Activated T-cell treated with anti-CD3 and anti-CD28 coated beads, Interleukin-2, amount 50 U/mL, for 72 hours (primary cell): ENCODE results near the gene UCP2. TPM values are rescaled to one million over a fixed set of nuclear protein-coding genes. Genes with fewer than 3 reads are reported as not detected.

Experiments used
- ATAC-seq, 2 donors: fragments of 150-1000 bp; cut with Tn5 transposase; replicated peaks in 1 of 2; 2 replicates each; pipeline ENCODE4 v1.10.0; 2021; ENCODE audit warnings: moderate library complexity in 2 of 2, mild to moderate bottlenecking in 1 of 2
- DNase-seq, 2 donors: peaks; one replicate each; pipeline ENCODE4 v3.0.0; 2021 to 2022; ENCODE audit warnings: mixed read lengths in 1 of 2
- H3K27ac Mint-ChIP-seq: one replicate; pipeline ENCODE4 v1.8.0; 2022; ENCODE audit warnings: mild to moderate bottlenecking, moderate library complexity, mixed read lengths
- H3K27me3 Mint-ChIP-seq: one replicate; pipeline ENCODE4 v1.8.0; 2022; ENCODE audit warnings: low read depth, mixed read lengths
- H3K36me3 Mint-ChIP-seq, 2 donors: one replicate each; pipeline ENCODE4 v1.8.0; 2022; ENCODE audit warnings: mixed read lengths in 2 of 2, mild to moderate bottlenecking in 1 of 2; ENCODE audit not compliant: insufficient read depth in 2 of 2
- H3K4me1 Mint-ChIP-seq: one replicate; pipeline ENCODE4 v1.8.0; 2022; ENCODE audit warnings: low read depth, mixed read lengths
- H3K4me3 Mint-ChIP-seq, 2 donors: one replicate each; pipeline ENCODE4 v1.8.0; 2022; ENCODE audit warnings: mild to moderate bottlenecking in 2 of 2, mixed read lengths in 2 of 2, moderate library complexity in 2 of 2
- H3K9me3 Mint-ChIP-seq, 2 donors: one replicate each; pipeline ENCODE4 v1.8.0; 2022; ENCODE audit warnings: mixed read lengths in 2 of 2
- total RNA-seq, 2 donors: library from RNA; stranded (reverse); gene quantifications; one replicate each; pipeline ENCODE4 v1.2.3, GENCODE V29; 2022

Gene UCP2
- total RNA-seq, 2 donors from 2014 or later, result 152 to 198 TPM

DNA sequence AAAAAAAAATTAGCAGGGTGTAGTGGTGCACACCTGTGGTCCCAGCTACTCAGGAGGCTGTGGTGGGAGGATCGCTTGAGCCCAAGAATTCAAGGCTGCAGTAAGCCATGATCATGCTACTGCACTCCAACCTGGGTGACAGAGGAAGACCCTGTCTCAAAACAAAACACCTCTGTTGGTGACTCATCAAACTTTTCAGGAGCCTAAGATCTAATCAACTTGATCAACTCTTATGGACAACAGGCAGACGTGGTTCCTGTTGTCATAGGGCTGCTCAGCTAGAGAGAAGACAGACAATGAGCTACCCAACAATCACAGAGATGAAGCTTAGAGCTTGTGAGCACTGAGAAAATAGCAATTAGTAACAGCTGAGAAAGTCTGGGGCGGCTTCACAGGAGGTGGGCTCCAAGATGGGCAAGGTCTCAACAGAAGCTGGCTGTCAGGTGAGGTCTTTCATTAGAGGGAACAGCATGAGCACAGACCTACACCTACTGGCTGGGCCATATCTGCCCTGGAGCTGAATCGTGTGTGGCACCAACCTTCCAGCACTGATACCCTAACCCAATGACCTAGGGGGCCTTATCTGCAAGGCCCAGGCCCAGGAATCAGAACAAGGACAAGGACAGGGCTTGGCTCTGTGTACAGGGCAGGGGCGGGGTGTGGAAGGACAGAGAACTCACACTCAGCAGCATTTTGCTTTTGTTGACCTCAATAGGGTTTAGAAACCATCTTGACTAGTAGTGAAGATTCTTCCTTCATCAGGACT, 33.5 kb upstream of the UCP2 start:
- Mint-ChIP-seq H3K27ac (no peak overlapping the region), H3K4me3 (peak overlapping the region in 1 of 2 donors; percentile 7), H3K9me3 (no peaks in the 10 kb centered on the region), H3K27me3 (no peaks in the 10 kb centered on the region), H3K36me3 (peaks cover 2 to 14% of the 10 kb centered on the region in 2 donors), H3K4me1 (peaks cover 58% of the 10 kb centered on the region)
- no peak for DNase-seq
- ATAC-seq, result no peak

DNA sequence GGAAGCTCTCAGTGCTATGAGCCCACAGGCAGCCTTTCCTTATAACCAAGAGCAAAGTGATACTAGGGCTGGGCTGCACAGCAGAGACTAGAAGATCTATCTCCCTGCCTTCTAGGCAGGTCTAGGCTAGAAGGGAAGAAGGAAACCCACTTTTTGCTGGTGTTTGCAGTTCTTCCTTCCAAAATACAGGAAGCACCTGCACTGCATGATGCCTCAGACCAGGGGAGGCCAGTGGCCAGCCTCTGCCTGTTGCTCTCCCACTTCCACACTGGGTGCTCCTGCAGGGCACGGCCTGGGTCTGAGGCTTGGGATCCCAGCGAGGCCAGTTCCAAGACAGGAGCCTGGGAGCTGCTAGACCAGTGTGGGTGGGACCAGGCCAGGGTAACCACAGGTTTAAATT, 32.2 kb upstream of the UCP2 start:
- DNase-seq, result no peak
- H3K4me1 Mint-ChIP-seq, result peaks cover 70% of the 10 kb centered on the region
- no peaks in the 10 kb centered on the region for H3K9me3 Mint-ChIP-seq
- ATAC-seq, result no peak
- no peaks in the 10 kb centered on the region for H3K27me3 Mint-ChIP-seq
- peaks cover 2 to 14% of the 10 kb centered on the region in 2 donors for H3K36me3 Mint-ChIP-seq
- H3K27ac Mint-ChIP-seq, result no peak overlapping the region
- no peak overlapping the region for H3K4me3 Mint-ChIP-seq

DNA sequence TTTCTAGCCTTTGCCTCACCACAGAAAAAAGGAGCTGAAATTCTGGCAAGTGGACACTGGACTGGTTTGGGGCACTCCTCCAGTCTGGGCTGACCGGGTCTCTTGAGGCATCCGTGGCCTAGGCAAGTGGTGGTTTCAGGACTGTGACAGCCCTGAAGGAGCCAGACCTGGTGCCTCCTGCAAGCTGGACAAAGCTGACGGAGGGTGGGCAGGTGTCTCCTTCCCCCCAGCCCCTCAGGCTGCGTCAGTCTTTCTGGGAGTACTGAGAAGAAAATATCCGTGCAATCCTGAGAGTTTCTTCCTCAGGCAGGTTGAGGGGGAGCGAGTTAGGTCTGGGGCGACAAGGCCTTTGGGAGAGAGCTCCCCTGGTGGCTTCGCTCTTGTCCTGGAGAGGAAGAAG, 30.5 kb upstream of the UCP2 start:
- ATAC-seq (no peak), DNase-seq (no peak)
- no peaks in the 10 kb centered on the region for H3K9me3 Mint-ChIP-seq
- H3K27me3 Mint-ChIP-seq, result no peaks in the 10 kb centered on the region
- peaks cover 2 to 14% of the 10 kb centered on the region in 2 donors for H3K36me3 Mint-ChIP-seq
- H3K4me1 Mint-ChIP-seq, result peaks cover 88% of the 10 kb centered on the region
- H3K27ac Mint-ChIP-seq, result no peak overlapping the region
- no peak overlapping the region for H3K4me3 Mint-ChIP-seq

GRCh38 chr11:74012074-74012809, 29.6 kb upstream of the UCP2 start:
- Mint-ChIP-seq H3K36me3 (peaks cover 2 to 12% of the 10 kb centered on the region in 2 donors), H3K4me3 (peak overlapping the region; percentile 71 to 82), H3K27me3 (no peaks in the 10 kb centered on the region), H3K4me1 (peaks cover 94% of the 10 kb centered on the region), H3K9me3 (no peaks in the 10 kb centered on the region), H3K27ac (peak overlapping the region; percentile 86)
- ATAC-seq (no peak), DNase-seq (peak in 1 of 2 donors; percentile 41)

DNA sequence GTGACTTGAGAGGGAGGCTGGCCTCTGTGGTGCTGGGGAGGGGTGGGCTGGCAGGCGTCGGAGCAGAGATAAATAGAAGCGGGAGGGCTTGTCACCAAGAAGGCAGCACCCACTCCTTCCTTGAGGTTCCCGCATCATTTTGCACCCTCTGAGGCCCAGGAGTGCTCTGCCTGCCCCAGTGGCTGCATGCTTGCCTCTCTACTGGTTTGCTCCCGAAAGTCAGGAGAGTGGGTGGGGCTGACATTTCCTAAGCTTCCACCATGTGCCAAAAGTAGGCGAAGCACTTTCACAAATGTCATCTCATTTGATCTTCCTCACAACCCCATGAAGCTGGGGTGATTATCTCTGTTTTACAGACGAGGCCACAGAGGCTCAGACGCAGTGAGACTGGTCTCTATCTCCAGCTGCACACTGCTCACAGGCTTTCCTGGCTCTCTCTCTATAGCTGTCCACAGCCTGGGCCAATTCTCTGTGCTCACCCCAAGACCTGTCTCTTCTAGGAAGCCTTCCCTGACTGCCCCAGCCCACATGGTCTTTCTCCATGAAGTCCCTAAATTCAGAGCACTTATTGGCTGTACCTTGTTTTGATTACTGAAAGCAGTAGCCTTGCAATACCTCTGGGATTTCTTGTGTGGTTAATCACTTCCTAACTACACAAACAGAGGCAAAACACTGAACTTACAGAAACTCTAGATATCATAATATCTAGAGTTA, 28.9 kb upstream of the UCP2 start:
- DNase-seq (peak; percentile 64 to 82), ATAC-seq (peak; percentile 87 to 89)
- Mint-ChIP-seq H3K9me3 (no peaks in the 10 kb centered on the region), H3K4me3 (peak overlapping the region; percentile 71 to 82), H3K27me3 (no peaks in the 10 kb centered on the region), H3K4me1 (peaks cover 92% of the 10 kb centered on the region), H3K36me3 (peaks cover 2 to 5% of the 10 kb centered on the region in 2 donors), H3K27ac (peak overlapping the region; percentile 86)

DNA sequence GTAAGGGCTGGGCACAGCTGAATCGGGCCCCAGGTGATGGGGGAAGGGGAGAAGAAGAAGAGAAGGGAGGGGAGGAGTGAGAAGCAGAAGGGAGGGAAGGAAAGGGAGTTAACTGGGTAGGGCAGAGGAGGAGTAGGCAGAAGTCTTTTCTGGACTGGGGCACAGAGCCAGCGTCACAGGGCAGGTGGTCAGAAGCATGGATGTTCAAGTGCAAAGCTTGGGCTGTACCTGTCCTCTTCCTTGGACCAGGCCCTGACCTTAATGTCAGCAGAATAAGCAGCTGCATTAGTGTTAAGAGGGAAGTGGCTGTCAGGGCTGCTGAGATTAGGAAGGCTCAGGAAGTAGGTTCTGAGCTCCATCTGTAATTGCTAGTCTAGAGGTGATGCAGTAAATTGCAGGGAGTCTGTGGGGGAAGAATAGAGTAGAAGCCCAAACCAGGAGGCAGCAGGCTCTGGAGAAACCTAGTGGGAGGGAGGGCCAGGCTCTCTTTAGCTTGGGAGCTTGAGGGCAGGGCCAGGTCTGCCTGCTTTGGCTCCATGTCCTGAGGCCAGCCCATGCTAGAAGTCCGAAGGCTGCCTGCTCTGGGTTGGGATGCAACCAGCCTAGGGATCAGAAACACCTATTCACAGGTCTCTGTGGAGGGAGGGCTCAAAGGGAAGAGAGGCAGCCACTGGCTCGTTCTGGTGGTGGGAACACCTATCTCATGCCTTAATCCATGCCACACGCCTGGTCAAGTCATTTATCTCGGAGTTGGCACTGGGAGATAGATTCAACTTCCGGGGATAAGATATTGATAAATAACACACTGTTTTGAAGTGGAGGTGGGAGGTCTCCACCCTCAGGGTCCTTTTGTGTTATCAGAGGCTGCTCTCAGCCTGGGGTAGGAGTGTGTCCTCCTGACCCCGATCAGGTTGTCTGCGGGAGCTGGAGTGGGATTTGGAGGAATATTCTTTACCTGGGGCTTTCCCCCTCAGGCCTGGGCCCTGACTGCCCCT, 28.0 kb upstream of the UCP2 start:
- peak overlapping the region; percentile 86 for H3K27ac Mint-ChIP-seq
- H3K36me3 Mint-ChIP-seq, result no peaks in the 10 kb centered on the region
- DNase-seq, result no peak
- peaks cover 92% of the 10 kb centered on the region for H3K4me1 Mint-ChIP-seq
- H3K9me3 Mint-ChIP-seq, result no peaks in the 10 kb centered on the region
- peak overlapping the region; percentile 71 to 82 for H3K4me3 Mint-ChIP-seq
- no peaks in the 10 kb centered on the region for H3K27me3 Mint-ChIP-seq
- ATAC-seq, result no peak

GRCh38 chr11:74009675-74010305, 27.1 kb upstream of the UCP2 start:
- Mint-ChIP-seq H3K9me3 (no peaks in the 10 kb centered on the region), H3K27ac (peak overlapping the region; percentile 86), H3K4me3 (peak overlapping the region; percentile 71 to 82), H3K36me3 (no peaks in the 10 kb centered on the region), H3K27me3 (no peaks in the 10 kb centered on the region), H3K4me1 (peaks cover 92% of the 10 kb centered on the region)
- ATAC-seq (no peak), DNase-seq (no peak)

DNA sequence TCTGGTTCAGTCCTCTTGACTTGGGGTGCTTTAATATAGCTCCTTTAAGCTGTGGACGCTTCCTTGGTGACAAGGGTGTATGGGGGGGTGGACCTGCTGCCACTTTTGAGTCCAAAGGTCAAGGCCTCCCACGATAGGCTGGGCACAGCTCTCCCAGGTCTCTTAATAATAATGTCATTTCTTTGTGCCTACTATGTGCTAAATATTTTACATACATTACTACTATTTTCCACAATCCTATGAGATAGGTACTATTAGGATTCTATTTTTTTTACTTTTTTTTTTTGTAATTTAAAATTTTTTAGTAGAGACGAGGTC, 26.5 kb upstream of the UCP2 start:
- Mint-ChIP-seq H3K27me3 (no peaks in the 10 kb centered on the region), H3K4me1 (peaks cover 93% of the 10 kb centered on the region), H3K4me3 (no peak overlapping the region), H3K27ac (peak overlapping the region; percentile 43), H3K9me3 (no peaks in the 10 kb centered on the region), H3K36me3 (no peaks in the 10 kb centered on the region)
- DNase-seq, result no peak
- no peak for ATAC-seq

- Mint-ChIP-seq H3K27ac (peak within 1 kb of the TSS; percentile 86), H3K36me3 (no peaks in the 10 kb centered on the region), H3K4me1 (peaks cover 93% of the 10 kb centered on the region), H3K27me3 (no peaks in the 10 kb centered on the region), H3K4me3 (peak within 1 kb of the TSS; percentile 71 to 82), H3K9me3 (no peaks in the 10 kb centered on the region)
- no peak for ATAC-seq
- no peak for DNase-seq
Observed at GRCh38 chr11:74008373-74009229, 26.0 kb upstream of the UCP2 start, which contains the start of gene UCP3. Gene UCP3 (minus strand): TSS chr11:74009085. CDS start chr11:74007042, 2,043 bp downstream.

GRCh38 chr11:74007691-74008372, 25.2 kb upstream of the UCP2 start:
- H3K36me3 Mint-ChIP-seq, result peaks cover 0 to 2% of the 10 kb centered on the region in 2 donors
- H3K4me1 Mint-ChIP-seq, result peaks cover 88% of the 10 kb centered on the region
- no peaks in the 10 kb centered on the region for H3K9me3 Mint-ChIP-seq
- no peaks in the 10 kb centered on the region for H3K27me3 Mint-ChIP-seq
- H3K4me3 Mint-ChIP-seq, result no peak overlapping the region
- peak overlapping the region; percentile 24 for H3K27ac Mint-ChIP-seq
- DNase-seq (no peak), ATAC-seq (no peak)

DNA sequence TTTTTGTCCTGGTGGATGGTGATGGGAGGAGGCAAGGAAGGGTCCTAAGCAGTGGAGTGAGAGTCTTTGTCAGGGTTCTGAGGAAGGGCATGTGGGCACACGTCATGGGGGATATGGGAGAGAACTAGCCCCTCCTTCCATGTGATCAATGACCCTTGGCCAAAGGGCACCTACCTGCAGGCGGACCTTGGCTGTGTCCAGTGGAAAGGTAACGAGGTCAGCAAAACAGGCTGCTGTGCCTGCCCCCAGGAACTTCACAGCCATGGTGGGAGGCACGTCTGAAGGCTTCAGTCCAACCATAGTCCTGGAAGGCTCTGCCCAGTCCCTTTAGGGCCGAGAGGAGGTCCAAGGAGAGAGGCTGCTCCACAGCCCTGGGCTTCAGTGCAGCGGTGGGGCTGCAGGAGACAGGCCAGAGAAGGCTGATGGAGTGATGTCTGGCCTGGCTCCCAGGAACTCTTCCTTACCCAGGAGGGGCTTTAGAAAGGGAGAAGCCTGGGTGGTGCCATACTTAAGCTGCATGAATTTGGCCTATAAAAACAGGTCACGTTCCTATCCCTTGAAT, 24.2 kb upstream of the UCP2 start:
- no peak overlapping the region for H3K27ac Mint-ChIP-seq
- no peak for DNase-seq
- no peaks in the 10 kb centered on the region for H3K9me3 Mint-ChIP-seq
- H3K4me3 Mint-ChIP-seq, result no peak overlapping the region
- no peaks in the 10 kb centered on the region for H3K27me3 Mint-ChIP-seq
- no peak for ATAC-seq
- H3K36me3 Mint-ChIP-seq, result peaks cover 0 to 2% of the 10 kb centered on the region in 2 donors
- H3K4me1 Mint-ChIP-seq, result peaks cover 84% of the 10 kb centered on the region
